Skeletal muscle cell (primary cell): ENCODE data around the gene ZC2HC1C.

Experiments
- DNase-seq: peaks from one replicate; pipeline ENCODE4 v3.0.0-alpha.2; 2010; ENCODE audit warnings: low read depth
- H3K4me3 ChIP-seq: 2 replicates; pipeline ENCODE4 v1.5.1; 2011; ENCODE audit warnings: low read depth, mild to moderate bottlenecking, control low read depth, low read length, moderate library complexity

The ZC2HC1C gene

GRCh38 chr14:75069121-75069810 is at the start of gene ZC2HC1C:
Gene ZC2HC1C, plus strand, starts transcription at chr14:75069641. Its CDS starts 933 bp downstream, at chr14:75070574.
- no peak for DNase-seq
- peak within 1 kb of the TSS; percentile 59 for H3K4me3 ChIP-seq

DNA sequence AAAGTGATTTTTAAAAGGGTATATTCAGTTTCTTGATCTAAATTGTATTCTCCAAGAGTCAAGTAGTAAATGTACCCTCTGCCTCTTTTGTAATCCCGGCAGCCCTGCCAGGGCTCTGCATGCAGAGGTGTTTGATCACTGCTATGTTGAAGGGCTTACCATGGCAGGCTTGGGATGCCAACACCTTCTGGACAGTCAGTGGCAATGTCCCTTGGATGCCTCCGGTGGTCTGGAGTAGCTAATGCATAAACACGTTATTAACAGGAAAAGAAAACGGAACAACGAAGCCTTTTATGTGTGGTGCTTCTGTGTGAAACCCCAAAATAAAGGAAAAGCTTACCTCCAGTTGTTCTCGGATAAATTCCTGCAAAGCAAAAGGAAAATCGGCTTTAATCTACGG is 46.8 kb upstream of the ZC2HC1C start:
- no peak for DNase-seq
- no peak overlapping the region for H3K4me3 ChIP-seq

DNA sequence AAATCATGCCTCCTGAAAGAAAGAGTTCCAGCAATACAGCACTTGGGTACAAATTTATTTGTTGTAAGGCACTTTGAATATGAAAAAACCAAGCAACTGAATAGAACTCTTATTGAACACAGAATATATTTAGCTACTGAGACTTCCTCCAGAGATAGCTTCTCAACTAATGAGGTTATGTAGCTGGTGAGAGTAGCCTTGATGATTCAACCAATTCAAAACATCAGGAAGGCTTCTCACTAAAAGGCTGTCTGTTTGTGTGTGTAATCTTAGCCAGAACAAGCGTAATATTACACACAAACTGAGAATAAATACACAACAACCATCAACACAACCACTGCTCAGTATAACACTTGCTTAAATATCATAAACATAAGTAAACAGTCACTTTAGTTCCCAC is 46.3 kb upstream of the ZC2HC1C start:
- DNase-seq = no peak
- H3K4me3 ChIP-seq = no peak overlapping the region

DNA sequence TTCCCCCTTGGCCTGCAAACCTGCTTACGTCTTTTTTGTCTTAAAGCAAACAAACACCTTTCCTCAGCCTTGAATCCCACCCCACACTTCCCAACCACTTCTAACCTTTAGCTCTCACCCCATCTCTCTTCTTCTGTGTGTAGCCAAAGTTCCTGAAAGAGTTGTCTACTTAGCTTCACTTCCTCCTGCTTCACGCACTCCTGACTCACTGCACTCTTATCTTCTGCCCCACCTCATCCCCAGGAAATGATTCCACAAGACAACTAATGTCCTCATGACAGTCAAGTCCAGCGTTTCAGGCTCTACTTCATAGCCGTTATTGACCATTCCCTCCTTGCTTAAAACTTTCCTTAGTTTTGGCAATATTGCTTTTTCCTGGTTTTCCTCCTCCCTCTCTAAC is 44.4 kb upstream of the ZC2HC1C start:
- H3K4me3 ChIP-seq = no peak overlapping the region
- no peak for DNase-seq

- H3K4me3 ChIP-seq = no peak overlapping the region
- DNase-seq = no peak
Observed at GRCh38 chr14:75025876-75026275, 43.6 kb upstream of the ZC2HC1C start.

- H3K4me3 ChIP-seq = no peak overlapping the region
- DNase-seq = no peak
Observed at GRCh38 chr14:75030147-75030546, 39.3 kb upstream of the ZC2HC1C start.

- H3K4me3 ChIP-seq = no peak overlapping the region
- no peak for DNase-seq
Observed at GRCh38 chr14:75032939-75033338, 36.5 kb upstream of the ZC2HC1C start.

- no peak overlapping the region for H3K4me3 ChIP-seq
- DNase-seq = no peak
Observed at GRCh38 chr14:75040507-75040906, 28.9 kb upstream of the ZC2HC1C start.

- no peak overlapping the region for H3K4me3 ChIP-seq
- no peak for DNase-seq
Observed at GRCh38 chr14:75040959-75041358, 28.5 kb upstream of the ZC2HC1C start.

DNA sequence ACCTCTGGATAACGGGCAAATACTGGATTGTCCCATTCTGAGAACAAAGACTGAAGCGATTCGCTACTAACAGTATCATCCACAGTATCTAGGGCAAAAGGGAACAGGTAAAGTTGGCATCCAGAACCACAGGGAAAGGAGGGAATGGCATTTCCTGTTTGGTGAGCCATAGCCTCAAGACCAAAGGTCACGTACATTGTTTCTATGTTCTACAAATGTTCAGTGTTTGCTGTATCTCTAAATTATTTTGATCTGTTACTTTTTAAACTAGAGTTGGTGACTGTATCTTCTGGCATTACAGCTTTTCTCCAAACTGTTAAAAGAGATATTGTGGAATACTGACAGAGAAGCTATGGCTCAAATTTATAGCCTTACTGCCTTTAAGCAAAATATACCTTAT is 27.8 kb upstream of the ZC2HC1C start:
- no peak for DNase-seq
- no peak overlapping the region for H3K4me3 ChIP-seq

GRCh38 chr14:75042035-75042434 is 27.4 kb upstream of the ZC2HC1C start:
- DNase-seq = no peak
- no peak overlapping the region for H3K4me3 ChIP-seq

DNA sequence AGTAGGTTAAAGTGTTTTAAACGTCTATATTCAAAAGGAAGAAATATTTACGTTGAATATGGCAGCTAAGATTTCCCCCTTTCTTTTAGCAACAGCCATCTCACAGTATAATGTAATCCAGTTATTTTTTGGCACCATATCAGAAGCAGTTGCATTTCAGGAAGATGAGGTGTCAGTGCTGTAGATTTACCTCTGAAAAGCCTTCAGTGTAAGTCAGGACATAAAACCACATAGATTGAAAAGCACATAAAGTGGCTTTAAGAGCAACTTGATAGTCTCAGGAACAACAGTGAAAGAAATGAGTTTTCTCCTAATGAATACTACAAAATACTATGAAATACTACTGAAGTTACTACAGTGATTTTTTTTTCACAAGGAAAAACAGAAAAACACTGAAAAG is 25.1 kb upstream of the ZC2HC1C start:
- no peak overlapping the region for H3K4me3 ChIP-seq
- DNase-seq = peak; percentile 60

DNA sequence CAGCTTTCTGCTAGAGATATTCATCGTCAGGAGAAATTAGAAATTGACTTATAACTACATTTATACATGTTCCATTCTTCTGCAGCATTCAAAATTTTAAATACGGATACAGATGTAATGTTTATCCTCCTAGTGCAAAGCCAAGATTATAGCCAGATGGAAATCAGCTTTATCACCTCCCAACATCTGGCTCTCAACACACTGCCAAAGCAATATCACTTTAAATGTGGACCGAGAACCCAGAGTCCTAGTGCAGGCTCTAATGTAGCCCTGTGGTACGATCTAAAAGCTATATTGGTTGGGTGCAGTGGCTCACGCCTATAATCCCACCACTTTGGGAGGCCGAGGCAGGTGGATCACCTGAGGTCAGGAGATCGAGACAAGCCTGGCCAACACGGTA is 24.7 kb upstream of the ZC2HC1C start:
- no peak overlapping the region for H3K4me3 ChIP-seq
- no peak for DNase-seq

DNA sequence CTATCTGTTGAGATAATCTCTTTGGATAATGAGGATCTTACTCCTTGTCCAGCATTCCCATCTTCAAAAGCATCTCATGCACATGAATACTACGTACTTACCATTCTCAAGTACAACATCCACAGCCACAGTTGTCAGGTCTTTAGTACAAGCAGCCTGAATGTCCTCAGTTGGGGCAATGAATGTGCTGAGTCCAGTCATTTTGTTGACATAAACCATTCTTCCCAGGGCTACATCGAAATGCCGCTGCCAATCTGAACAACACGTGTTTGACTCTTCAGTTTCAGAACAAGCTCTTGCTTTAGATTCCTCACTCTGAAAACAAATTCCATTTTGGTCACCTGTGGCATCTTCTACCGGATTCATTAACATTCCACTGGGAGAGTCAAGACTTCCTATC is 23.2 kb upstream of the ZC2HC1C start:
- no peak overlapping the region for H3K4me3 ChIP-seq
- no peak for DNase-seq

- no peak for DNase-seq
- H3K4me3 ChIP-seq = no peak overlapping the region
Observed at GRCh38 chr14:75046899-75047298, 22.5 kb upstream of the ZC2HC1C start.

DNA sequence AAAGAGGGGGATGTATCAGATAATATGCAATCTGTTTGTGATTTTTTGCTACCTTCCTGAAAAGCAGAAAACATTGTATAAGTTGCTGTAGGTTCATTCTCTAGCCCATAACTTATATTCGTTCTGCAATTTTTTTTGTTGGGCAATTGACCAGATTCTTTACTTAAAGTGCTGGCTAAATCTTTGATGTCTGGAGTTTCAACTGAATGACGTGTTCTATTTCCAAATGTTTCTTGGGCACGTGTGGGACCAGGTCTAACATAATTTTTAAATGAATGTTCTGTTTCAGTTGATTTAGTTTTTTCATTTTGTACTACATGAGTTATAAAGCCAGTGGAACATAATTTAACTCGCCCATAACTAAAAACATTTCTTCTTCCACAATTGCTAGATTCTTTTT is 21.9 kb upstream of the ZC2HC1C start:
- H3K4me3 ChIP-seq = no peak overlapping the region
- no peak for DNase-seq

DNA sequence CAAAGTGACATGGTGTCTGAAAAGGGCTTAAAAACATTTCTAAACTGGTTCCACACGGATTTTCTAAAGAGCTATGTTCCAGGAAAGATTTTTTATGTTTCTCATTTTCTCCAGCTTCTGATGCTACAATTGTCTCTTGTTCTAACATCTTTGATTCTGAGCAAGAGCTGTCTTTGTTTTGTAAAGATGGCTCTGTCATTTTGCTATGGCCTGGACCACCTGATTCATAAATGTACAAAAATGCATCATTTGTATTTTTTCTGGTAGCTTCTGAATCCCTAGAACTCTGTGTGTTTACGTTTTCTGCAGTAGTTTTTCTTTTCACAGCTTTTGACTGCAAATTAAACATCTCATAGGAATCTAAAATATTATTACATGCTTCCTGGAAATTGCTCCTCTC is 21.3 kb upstream of the ZC2HC1C start:
- no peak for DNase-seq
- no peak overlapping the region for H3K4me3 ChIP-seq

GRCh38 chr14:75049136-75049535 is 20.3 kb upstream of the ZC2HC1C start:
- H3K4me3 ChIP-seq = no peak overlapping the region
- no peak for DNase-seq

GRCh38 chr14:75049731-75050201 is 19.7 kb upstream of the ZC2HC1C start:
- H3K4me3 ChIP-seq = no peak overlapping the region
- DNase-seq = no peak

DNA sequence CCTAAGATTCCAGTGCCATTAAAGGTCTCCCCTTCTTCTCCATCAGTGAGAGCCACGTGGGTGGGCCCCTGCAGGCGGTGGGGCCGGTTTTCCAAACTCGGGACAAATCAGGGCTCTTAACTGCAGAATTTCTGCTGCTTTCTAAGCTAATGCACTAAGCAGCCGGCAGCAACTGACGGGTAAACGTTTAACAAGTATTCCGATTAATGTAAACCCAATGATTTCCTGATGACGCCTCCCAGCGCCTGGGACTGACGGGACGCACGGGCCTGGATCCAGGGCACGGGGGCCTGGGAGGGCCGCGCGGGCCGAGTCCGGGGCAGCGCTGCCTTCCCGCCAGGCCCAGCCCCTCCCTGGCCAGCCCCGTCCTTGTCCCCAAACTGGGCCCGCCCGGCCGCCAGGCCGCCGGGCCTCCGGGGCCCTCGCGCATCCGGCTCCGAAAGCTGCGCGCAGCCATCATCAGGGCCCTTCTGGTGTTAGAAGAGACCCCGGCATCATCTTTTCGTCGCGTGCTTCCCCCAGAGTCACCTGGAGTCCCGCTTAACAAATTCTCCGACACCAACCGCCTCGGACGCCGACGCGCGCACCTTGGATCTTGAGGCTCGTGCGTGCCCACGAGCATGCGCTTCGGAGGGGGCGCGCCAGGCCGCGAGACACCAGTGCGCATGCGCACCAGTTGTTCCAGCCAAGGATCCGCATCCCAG is 18.4 kb upstream of the ZC2HC1C start, which contains the start of gene MLH3:
MLH3 (minus strand) TSS at position 616 of the 704 bp plus-strand sequence. CDS start 1,812 bp downstream, outside the sequence.
- peak within 1 kb of the TSS; percentile 70 for H3K4me3 ChIP-seq
- no peak for DNase-seq

GRCh38 chr14:75051556-75051899 is 17.9 kb upstream of the ZC2HC1C start:
- DNase-seq = no peak

More at GRCh38 chr14:75051556-75051899, 17.9 kb upstream of the ZC2HC1C start:
- H3K4me3 ChIP-seq = peak overlapping the region; percentile 70
